Activated CD4-positive, alpha-beta memory T cell treated with anti-CD3 and anti-CD28 coated beads, Interleukin-2, amount 10 ng/mL, durations not matched to agents 7 days and 5 days (primary cell): ENCODE measurements around the gene VAT1. TPM values are rescaled to one million over a fixed set of nuclear protein-coding genes. Genes with fewer than 3 reads are reported as not detected.
A peak's percentile ranks its signal among the peaks of the same experiment; 100 is the strongest.
"Not testable (repeated sequence)": the region's sequence is repeated elsewhere in the genome, so short reads cannot be mapped to it uniquely, and the experiment has no call there.

ENCODE experiments used
- CTCF ChIA-PET: fragments of 350-600 bp; sonication (Branson Sonifier 250); formaldehyde crosslinking; loops from one replicate; lab custom pipeline; 2021; ENCODE audit warnings: antibody characterized with exemption, inconsistent platforms; lab: Charles Lee
- POLR2A ChIA-PET: fragments of 350-600 bp; sonication (Branson Sonifier 250); formaldehyde crosslinking; loops from one replicate; lab custom pipeline; 2021; ENCODE audit warnings: antibody characterized with exemption; lab: Charles Lee
- DNase-seq: peaks from one replicate; pipeline ENCODE4 v3.0.0-alpha.2; 2020
- H3K27ac Mint-ChIP-seq: one replicate; pipeline ENCODE4 v1.8.0; 2021; ENCODE audit warnings: mild to moderate bottlenecking, mixed read lengths
- H3K27me3 Mint-ChIP-seq: one replicate; pipeline ENCODE4 v1.8.0; 2021; ENCODE audit warnings: mixed read lengths
- H3K36me3 Mint-ChIP-seq: one replicate; pipeline ENCODE4 v1.8.0; 2021; ENCODE audit warnings: low read depth, mixed read lengths
- H3K4me1 Mint-ChIP-seq: one replicate; pipeline ENCODE4 v1.8.0; 2021; ENCODE audit warnings: mixed read lengths
- H3K4me3 Mint-ChIP-seq: one replicate; pipeline ENCODE4 v1.8.0; 2021; ENCODE audit warnings: mild to moderate bottlenecking, mixed read lengths
- H3K9me3 Mint-ChIP-seq: one replicate; pipeline ENCODE4 v1.8.0; 2021; ENCODE audit warnings: mixed read lengths
- total RNA-seq, 2 experiments: library from RNA; stranded (reverse); gene quantifications; one replicate each; pipeline ENCODE4 v1.2.3, GENCODE V29; 2021

The VAT1 gene
- total RNA-seq, 2 experiments from 2014 or later = 15.0 to 16.6 TPM

DNA sequence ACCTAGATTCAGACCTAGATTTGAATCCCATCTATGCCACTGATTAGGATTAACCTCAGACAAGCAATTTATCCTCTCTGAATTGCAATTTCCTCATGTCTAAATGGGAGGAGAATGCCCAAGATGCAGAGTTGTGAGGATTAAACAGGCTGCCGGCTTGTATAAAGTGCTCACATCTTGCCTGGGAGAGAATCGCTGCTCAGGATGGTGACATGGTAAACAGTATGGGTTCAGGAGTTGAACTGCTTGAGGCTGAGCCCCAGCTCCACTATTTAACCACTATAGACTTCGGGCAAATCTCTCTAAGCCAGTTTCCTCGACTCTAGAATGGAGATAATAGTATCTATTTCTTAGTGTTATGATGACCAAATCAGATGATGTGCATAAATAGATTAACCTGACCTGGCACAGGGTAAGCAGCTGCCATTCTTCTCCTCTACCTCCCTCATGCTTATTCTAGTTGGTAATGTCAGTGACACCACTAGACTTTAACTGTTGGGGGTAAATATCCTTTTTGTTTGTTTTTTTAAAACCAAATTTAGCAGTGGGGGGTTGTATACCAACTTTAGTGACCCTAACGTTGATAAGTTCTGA, 24.7 kb downstream of the VAT1 start:
- Mint-ChIP-seq H3K9me3 (no peaks in the 10 kb centered on the region), H3K36me3 (peaks cover 56% of the 10 kb centered on the region), H3K4me1 (peaks cover 35% of the 10 kb centered on the region), H3K4me3 (peak overlapping the region; percentile 94), H3K27me3 (no peaks in the 10 kb centered on the region), H3K27ac (peak overlapping the region; percentile 96)
- ChIA-PET CTCF (interaction anchor here (0.8 to 2.9 kb wide), 27 partner anchors 9 to 1073 kb away, joined by 3 to 24 read pairs (median 4); partner anchors contain the start of genes AARSD1, BECN1, COA3 and DHX8), POLR2A (interaction anchor here (0.6 to 3.4 kb wide), 40 partner anchors 10 to 1132 kb away, joined by 3 to 103 read pairs (median 8); partner anchors contain the start of genes AARSD1, BECN1, BRCA1 and DHX8)
- no peak for DNase-seq

- CTCF ChIA-PET, POLR2A ChIA-PET: not testable (repeated sequence)
Measured at GRCh38 chr17:42993913-42994312, 28.3 kb downstream of the VAT1 start.

DNA sequence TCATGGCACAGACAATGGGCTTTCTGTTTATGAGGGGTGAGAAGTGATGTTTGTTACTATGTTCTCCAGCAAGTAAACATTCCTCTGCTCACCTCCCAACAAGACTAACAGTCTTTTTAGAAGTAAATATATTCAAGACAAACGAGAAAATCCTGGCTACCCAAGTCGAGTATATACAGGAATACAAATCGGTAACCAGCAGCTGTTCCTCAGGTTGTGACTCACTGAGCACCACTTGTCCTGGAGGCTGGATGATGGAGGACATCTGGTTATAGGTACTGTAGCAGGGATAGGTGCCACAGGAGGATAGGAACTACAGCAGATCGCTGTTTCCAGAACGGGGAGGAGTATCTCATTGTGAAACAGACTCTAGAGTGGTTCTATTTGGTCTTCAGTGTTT, 29.3 kb downstream of the VAT1 start:
- no peak for DNase-seq
- Mint-ChIP-seq H3K4me3 (no peak overlapping the region), H3K27me3 (no peaks in the 10 kb centered on the region), H3K9me3 (no peaks in the 10 kb centered on the region), H3K36me3 (peaks cover 57% of the 10 kb centered on the region), H3K4me1 (peaks cover 8% of the 10 kb centered on the region), H3K27ac (no peak overlapping the region)
- CTCF ChIA-PET = no interaction called here
- POLR2A ChIA-PET = no interaction called here

More at GRCh38 chr17:42993913-42994312, 28.3 kb downstream of the VAT1 start:
- Mint-ChIP-seq H3K4me1 (peaks cover 10% of the 10 kb centered on the region), H3K36me3 (peaks cover 55% of the 10 kb centered on the region)
- not testable (repeated sequence) for DNase-seq, H3K27me3 Mint-ChIP-seq, H3K4me3 Mint-ChIP-seq, H3K27ac Mint-ChIP-seq, H3K9me3 Mint-ChIP-seq

- ChIA-PET POLR2A (no interaction called here), CTCF (no interaction called here)
- Mint-ChIP-seq H3K4me3 (no peak overlapping the region), H3K27ac (no peak overlapping the region), H3K4me1 (no peaks in the 10 kb centered on the region), H3K9me3 (no peaks in the 10 kb centered on the region), H3K36me3 (peaks cover 68% of the 10 kb centered on the region), H3K27me3 (no peaks in the 10 kb centered on the region)
- DNase-seq = no peak
Measured at GRCh38 chr17:42991471-42991870, 30.7 kb downstream of the VAT1 start.

DNA sequence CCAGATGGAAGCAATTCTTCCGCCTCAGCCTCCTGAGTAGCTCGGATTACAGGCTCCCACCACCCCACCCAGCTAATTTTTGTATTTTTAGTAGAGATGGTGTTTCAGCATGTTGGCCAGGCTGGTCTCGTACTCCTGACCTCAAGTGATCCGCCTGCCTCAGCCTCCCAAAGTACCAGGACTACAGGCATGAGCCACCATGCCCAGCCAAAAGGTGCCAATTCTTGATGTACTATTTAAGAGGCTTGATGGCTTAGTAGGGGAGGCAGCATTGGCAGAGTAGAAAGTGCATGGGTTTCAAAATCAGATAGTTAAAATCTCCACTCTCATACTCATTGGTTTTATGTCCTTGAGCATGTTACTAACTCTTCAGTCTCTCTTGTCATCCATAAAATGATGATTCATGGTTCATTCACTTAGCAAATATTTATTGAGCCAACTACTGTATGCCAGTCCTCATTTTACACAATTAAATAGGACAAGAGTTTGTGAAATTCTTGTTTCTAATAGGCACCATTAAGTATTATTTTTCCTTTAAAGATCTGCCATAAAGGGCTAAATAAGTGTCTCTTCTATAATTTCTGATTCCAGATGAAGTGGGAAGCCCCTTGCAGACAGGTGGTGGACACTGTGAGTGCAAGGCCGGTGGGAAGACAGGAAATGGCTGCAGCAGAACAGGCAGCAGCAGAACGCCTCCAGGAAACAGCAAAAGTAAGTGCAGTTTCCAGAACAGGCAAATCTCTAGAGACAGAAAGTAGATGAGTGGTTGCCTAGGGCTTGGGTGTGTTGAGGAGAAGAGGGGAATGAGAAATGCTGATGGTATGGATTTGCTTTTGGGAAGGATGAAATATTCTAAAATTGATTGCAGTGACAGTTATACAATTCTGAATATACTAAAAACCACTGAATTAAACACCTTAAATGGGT, 32.2 kb downstream of the VAT1 start:
- H3K36me3 Mint-ChIP-seq = peaks cover 74% of the 10 kb centered on the region
- H3K27me3 Mint-ChIP-seq = no peaks in the 10 kb centered on the region
- H3K4me3 Mint-ChIP-seq = no peak overlapping the region
- DNase-seq = no peak
- H3K9me3 Mint-ChIP-seq = no peaks in the 10 kb centered on the region
- POLR2A ChIA-PET = interaction anchor here (4.9 kb wide), 1 partner anchor 8 kb away, joined by 15 read pairs; the partner anchor contains the start of gene RPL27
- CTCF ChIA-PET = no interaction called here
- H3K27ac Mint-ChIP-seq = no peak overlapping the region
- peaks cover 7% of the 10 kb centered on the region for H3K4me1 Mint-ChIP-seq

DNA sequence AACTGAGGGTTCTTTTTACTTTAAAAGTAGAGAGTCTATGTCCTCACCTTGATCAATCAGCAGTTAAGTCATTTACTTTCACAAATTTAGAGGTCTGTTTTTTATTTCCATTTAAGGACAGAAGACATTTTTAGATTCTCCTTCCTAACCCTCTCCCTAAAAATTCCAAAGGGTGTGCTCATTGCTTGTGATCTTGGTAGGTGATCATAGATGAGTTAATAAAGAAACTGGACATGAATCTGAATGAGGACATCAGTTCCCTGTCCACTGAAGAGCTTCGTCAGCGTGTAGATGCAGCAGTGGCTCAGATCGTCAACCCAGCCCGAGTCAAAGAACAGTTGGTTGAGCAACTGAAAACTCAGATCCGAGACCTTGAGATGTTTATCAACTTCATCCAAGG, 33.0 kb downstream of the VAT1 start:
- no peaks in the 10 kb centered on the region for H3K27me3 Mint-ChIP-seq
- DNase-seq = no peak
- peaks cover 71% of the 10 kb centered on the region for H3K36me3 Mint-ChIP-seq
- H3K4me1 Mint-ChIP-seq = peaks cover 13% of the 10 kb centered on the region
- no peak overlapping the region for H3K4me3 Mint-ChIP-seq
- ChIA-PET CTCF (no interaction called here), POLR2A (interaction anchor here (4.9 kb wide), 1 partner anchor 9 kb away, joined by 15 read pairs; the partner anchor contains the start of gene RPL27)
- no peaks in the 10 kb centered on the region for H3K9me3 Mint-ChIP-seq
- H3K27ac Mint-ChIP-seq = no peak overlapping the region

DNA sequence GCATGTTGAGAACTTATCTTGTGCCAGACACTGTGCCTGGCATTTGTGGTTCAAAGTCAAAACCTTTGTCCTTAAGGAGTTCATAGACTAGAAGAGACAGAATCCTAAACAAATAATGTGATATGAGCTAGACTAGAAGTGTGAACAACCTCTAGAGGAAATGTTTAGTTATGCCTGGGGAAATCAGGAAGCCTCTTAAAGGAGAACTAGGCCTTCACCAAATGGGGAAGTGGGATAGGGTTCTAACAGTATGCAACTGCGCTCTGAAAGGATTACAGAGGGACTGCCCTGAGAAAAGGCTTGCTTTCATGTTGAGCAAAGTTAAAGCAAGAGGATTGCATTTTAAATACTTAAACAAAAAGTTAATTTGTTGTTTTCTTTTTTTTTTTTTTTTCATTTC, 37.0 kb downstream of the VAT1 start:
- H3K9me3 Mint-ChIP-seq = no peaks in the 10 kb centered on the region
- CTCF ChIA-PET = interaction anchor here (0.7 to 2.6 kb wide), 2 partner anchors 9 to 13 kb away, joined by 3 to 9 read pairs; partner anchors contain the start of gene RPL27
- H3K4me1 Mint-ChIP-seq = peaks cover 31% of the 10 kb centered on the region
- H3K36me3 Mint-ChIP-seq = peaks cover 58% of the 10 kb centered on the region
- DNase-seq = no peak
- no peak overlapping the region for H3K4me3 Mint-ChIP-seq
- peak overlapping the region; percentile 29 for H3K27ac Mint-ChIP-seq
- POLR2A ChIA-PET = interaction anchor here (0.6 to 4.9 kb wide), 2 partner anchors 13 to 281 kb away, joined by 3 to 15 read pairs; partner anchors contain the start of gene RPL27
- H3K27me3 Mint-ChIP-seq = no peaks in the 10 kb centered on the region

DNA sequence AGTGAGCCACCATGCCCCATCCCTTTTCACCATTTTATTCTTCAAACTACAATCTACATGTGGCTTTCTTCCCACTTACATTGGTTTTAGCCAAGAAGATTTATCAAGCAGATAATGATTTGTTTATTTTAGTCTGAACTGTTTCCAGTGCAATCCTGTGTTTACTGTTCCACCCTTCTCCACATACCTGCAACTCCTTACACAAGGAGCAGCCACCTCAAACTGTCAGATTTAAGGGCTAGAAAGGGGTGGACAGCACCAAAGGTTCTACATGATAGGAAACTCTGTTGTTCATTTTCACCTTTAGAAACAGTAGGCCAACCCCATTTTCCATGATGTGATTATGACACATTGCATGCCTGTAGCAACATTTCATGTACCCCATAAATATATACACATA, 39.9 kb downstream of the VAT1 start:
- ChIA-PET POLR2A (interaction anchor here (0.7 to 2.3 kb wide), 2 partner anchors 16 to 19 kb away, joined by 3 to 17 read pairs; partner anchors contain the start of gene RPL27), CTCF (interaction anchor here (1.5 kb wide), 1 partner anchor 16 kb away, joined by 5 read pairs; the partner anchor contains the start of gene RPL27)
- Mint-ChIP-seq H3K27me3 (no peaks in the 10 kb centered on the region), H3K36me3 (peaks cover 34% of the 10 kb centered on the region), H3K27ac (no peak overlapping the region), H3K9me3 (no peaks in the 10 kb centered on the region), H3K4me3 (peak overlapping the region; percentile 26), H3K4me1 (peaks cover 41% of the 10 kb centered on the region)
- no peak for DNase-seq

DNA sequence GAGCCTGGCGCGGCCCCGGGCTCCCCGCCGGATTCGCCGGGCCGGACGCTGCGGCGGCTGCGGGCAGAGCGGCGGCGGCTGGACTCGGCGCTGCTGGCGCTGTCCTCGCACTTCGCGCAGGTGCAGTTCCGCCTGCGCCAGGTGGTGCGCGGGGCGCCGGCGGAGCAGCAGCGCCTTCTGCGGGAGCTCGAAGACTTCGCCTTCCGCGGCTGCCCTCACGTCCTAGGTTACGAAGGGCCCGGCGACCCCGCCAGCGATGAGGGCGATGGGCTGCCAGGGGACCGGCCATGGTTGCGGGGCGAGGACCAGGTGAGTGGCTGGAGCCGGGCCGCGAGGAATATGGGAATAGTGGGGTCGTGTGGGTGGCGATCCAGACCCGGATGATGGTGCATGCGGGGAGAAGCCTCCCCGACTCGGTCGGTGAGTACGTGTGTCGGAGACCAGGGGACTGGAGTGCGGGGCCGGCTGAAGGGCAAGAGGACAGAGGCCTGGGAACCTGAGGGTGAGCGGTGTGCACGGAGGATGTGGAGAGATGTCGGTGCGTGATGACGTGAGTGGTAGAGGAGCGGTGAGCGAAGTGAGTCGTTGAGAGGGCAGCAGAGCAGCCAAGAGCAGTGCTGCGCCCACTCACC, 41.3 kb downstream of the VAT1 start:
- H3K4me1 Mint-ChIP-seq = peaks cover 41% of the 10 kb centered on the region
- ChIA-PET CTCF (interaction anchor here (0.5 to 1.3 kb wide), 3 partner anchors 17 to 402 kb away, joined by 3 to 4 read pairs (median 3); partner anchors contain the start of gene RPL27), POLR2A (interaction anchor here (1.0 to 2.3 kb wide), 2 partner anchors 13 to 17 kb away, joined by 3 to 17 read pairs; partner anchors contain the start of gene RPL27)
- peaks cover 25% of the 10 kb centered on the region for H3K36me3 Mint-ChIP-seq
- H3K9me3 Mint-ChIP-seq = no peaks in the 10 kb centered on the region
- no peaks in the 10 kb centered on the region for H3K27me3 Mint-ChIP-seq
- H3K27ac Mint-ChIP-seq = peak overlapping the region; percentile 87
- peak; percentile 74 for DNase-seq
- peak overlapping the region; percentile 98 for H3K4me3 Mint-ChIP-seq

DNA sequence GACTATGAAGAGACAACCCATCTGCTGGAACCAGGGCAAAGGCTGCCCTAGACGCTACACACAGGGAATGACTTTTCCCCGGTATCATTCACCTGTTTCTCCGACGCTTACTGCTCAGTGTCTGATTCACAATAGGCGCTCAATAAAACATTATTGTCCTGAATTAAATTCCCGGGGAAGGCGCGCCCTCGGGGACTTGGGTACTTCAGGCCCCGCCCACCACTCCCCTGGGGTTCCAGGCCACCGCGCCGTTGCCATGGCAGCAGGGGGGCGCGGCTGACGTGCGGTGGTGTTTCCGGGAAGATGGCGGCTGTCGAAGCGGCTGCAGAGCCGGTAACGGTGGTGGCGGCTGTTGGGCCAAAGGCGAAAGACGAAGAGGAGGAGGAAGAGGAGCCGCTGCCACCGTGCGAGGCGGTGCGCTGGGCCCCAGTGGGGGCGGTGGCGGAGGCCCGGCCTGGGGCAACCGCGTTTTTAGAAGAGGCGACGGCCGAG, 41.9 kb downstream of the VAT1 start, which contains the start of gene RUNDC1:
RUNDC1 (plus strand) TSS at position 292 of the 492 bp plus-strand sequence; CDS start at position 304, 12 bp downstream.
- DNase-seq = peak; percentile 91
- no peaks in the 10 kb centered on the region for H3K27me3 Mint-ChIP-seq
- H3K27ac Mint-ChIP-seq = peak within 1 kb of the TSS; percentile 87
- CTCF ChIA-PET = interaction anchor here (1.0 to 1.3 kb wide), 2 partner anchors 18 to 50 kb away, joined by 3 read pairs; partner anchors contain the start of gene RPL27
- POLR2A ChIA-PET = interaction anchor here (1.0 to 2.3 kb wide), 3 partner anchors 12 to 18 kb away, joined by 3 to 17 read pairs (median 16); partner anchors contain the start of gene RPL27
- peaks cover 21% of the 10 kb centered on the region for H3K36me3 Mint-ChIP-seq
- H3K4me3 Mint-ChIP-seq = peak within 1 kb of the TSS; percentile 98
- peaks cover 38% of the 10 kb centered on the region for H3K4me1 Mint-ChIP-seq
- H3K9me3 Mint-ChIP-seq = no peaks in the 10 kb centered on the region

DNA sequence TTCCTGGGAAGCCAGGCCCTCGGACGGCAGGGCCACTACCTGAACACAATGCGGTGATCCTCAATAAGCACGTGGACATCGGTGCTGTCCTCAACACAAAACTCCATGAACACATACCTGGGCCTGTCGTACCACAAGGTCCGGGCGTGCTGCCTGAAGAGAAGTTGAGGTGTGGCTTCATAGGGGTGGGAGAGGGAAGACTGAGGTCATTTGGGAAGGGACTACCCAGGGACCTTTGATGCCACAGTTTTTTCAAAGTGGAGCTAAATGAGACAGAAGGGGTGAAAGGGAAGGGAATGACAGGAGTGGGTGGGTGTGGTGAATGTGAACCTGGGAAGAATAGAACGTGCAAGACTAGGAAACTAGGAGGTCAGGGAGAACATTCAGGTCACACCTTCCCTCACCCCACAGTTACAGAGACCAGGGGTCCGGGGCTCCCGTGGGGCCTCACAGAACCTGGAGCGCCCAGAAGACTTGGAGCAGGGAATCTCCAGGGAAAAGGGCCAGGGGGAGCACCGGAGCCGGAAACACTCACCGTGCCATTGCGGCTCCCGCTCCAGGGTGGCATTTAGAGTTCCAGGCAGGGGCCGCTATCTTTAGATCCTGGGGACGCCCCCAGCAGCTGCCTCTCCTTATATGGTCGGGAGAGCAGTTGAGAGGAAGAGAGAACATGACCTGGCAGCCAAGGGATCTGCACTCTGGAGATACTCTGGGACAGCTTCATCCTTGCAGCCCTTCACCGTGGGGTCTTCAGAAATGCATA, 42.5 kb downstream of the VAT1 start, which contains the start of gene PTGES3L:
PTGES3L (minus strand) TSS at position 570 of the 763 bp plus-strand sequence; CDS start at position 543, 27 bp downstream.
- no peaks in the 10 kb centered on the region for H3K9me3 Mint-ChIP-seq
- CTCF ChIA-PET = interaction anchor here (1.3 kb wide), 2 partner anchors 18 to 50 kb away, joined by 3 read pairs; partner anchors contain the start of gene RPL27

More for the DNA sequence above, 42.5 kb downstream of the VAT1 start, which contains the start of gene PTGES3L:
- H3K36me3 Mint-ChIP-seq = peaks cover 16% of the 10 kb centered on the region
- H3K27ac Mint-ChIP-seq = peak within 1 kb of the TSS; percentile 87
- DNase-seq = peak; percentile 26
- H3K4me3 Mint-ChIP-seq = peak within 1 kb of the TSS; percentile 98
- POLR2A ChIA-PET = interaction anchor here (1.7 kb wide), 1 partner anchor 18 kb away, joined by 16 read pairs; the partner anchor contains the start of gene RPL27
- H3K4me1 Mint-ChIP-seq = peaks cover 35% of the 10 kb centered on the region
- no peaks in the 10 kb centered on the region for H3K27me3 Mint-ChIP-seq
